C1 segment of cervical spinal cord (tissue), 14 donors: ENCODE measurements around the gene PLD6.

ENCODE experiments used
- DNase-seq, 14 donors: peaks; one replicate each; lab custom pipeline; 2025; lab: John Stamatoyannopoulos, UW

Gene PLD6

GRCh38 chr17:17156107-17156506 is 50.0 kb downstream of the PLD6 start:
- DNase-seq: no peak

- no peak for DNase-seq
Observed at GRCh38 chr17:17155568-17155967, 50.6 kb downstream of the PLD6 start.

- no peak for DNase-seq
Observed at GRCh38 chr17:17154981-17155380, 51.2 kb downstream of the PLD6 start.

- peak in 1 of 14 donors; percentile 36 for DNase-seq
Observed at GRCh38 chr17:17154556-17154955, 51.6 kb downstream of the PLD6 start.

DNA sequence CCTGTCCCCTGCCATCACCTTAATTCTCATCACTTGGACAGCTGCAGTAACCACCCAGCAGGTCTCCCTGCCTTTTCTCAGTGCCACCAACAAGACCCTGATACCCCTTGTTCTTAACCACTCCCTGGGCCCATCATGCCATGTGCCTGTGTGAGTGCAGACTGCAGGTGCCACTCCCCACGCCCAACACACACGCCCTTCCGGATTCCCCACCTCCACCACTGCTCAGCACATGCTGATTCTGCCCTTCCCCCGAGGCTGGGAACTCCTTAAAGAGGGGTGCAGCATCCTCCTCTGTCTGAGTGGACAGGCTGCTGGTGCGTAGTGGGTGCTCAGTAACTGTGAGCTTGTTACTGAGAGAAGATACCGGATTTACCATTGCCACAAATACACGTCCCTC is 52.4 kb downstream of the PLD6 start:
- no peak for DNase-seq

DNA sequence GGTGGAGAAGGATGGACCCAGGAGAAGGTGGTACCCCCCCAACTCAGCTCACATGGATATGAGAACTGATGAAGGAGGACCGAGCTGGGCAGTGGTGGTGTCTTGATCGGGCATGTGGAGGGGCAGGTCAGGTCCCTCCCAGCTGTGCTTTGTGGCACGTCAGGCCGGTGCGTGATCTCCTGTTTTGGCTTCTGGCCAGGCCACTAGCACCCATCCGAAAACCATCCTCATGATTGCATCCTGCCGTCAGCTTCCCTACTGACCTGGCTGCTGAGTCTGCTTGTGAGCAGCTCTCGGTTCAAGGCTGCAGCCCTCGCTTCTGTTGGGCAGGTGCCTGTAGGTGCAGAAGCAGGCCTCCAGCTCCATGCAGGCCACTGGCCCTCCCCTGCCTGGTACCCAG is 53.1 kb downstream of the PLD6 start:
- no peak for DNase-seq

- DNase-seq: peak in 4 of 14 donors; percentile 15 to 23 (median 17)
Observed at GRCh38 chr17:17152385-17152784, 53.7 kb downstream of the PLD6 start.

DNA sequence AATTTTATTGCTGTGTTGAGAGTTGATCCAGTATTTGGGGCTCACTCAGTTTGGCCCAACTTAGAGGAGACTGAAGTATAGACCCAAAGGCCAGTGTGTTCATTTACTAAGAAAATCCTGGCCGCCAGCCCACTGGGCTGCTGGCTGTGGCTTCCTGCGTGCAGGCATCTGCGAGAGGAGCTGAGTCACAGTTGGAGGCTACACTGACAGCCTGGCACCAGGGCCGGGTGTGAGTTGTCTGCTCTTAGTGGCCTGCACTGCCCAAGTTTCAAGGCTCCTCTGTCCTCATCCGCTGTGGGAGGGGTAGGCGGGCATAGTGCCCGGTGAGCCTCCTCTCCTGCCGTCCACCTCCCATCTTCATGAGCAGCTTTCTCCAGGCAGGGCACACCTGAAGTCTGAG is 54.2 kb downstream of the PLD6 start:
- peak in 13 of 14 donors; percentile 24 to 92 (median 62) for DNase-seq

DNA sequence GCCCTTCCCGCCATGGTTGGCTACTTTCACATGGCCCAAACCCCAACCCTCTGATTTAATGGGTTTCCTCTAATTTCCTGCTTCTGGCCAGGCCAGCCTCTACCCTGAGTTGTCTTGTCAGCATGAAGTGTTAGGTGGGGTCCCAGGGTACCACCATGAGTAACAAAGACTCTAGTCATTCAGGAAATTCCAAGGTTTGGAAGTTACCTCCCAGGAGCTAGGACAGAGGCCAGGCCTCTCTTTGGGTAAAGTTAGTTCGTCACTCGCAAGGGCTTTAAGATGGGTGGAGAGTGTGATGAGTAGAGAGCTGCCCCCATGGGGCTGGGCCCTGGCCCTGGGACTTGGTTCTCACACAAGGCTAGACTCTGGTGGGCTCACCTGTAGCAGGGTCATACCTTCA is 54.6 kb downstream of the PLD6 start:
- no peak for DNase-seq

DNA sequence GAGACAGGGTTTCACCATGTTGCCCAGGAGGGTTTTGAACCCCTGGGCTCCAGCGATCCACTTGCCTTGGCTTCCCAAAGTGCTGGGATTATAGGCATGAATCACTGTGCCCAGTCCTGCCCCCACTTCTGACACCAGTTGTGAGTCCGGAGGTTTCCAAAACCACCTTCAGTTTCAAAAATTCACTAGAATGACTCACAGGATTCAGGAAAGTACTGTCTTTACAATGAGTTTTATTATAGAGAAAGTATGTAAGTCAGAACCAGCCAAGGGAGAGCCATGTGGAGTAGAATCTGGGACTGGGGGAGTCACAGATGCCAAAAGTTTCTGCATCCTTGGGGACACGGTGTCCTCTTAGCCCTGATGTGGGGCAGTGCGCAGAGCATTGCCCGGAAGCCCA is 55.1 kb downstream of the PLD6 start:
- DNase-seq: no peak
